Endothelial cell (in vitro differentiated cells): ENCODE data around the gene OR7G3. TPM values are rescaled to one million over a fixed set of nuclear protein-coding genes. Genes with fewer than 3 reads are reported as not detected.

Source experiments
- DNase-seq: peaks from one replicate; pipeline ENCODE4 v3.0.0; 2021; ENCODE audit warnings: low spot score
- H3K27ac Mint-ChIP-seq: one replicate; pipeline ENCODE4 v1.8.0; 2021; ENCODE audit warnings: mixed read lengths, inconsistent platforms; ENCODE audit not compliant: unreplicated experiment
- H3K27me3 Mint-ChIP-seq: one replicate; pipeline ENCODE4 v1.8.0; 2021; ENCODE audit warnings: mild to moderate bottlenecking, moderate library complexity, mixed read lengths, inconsistent platforms; ENCODE audit not compliant: unreplicated experiment
- H3K36me3 Mint-ChIP-seq: one replicate; pipeline ENCODE4 v1.8.0; 2021; ENCODE audit warnings: mild to moderate bottlenecking, low read depth, mixed read lengths, inconsistent platforms; ENCODE audit not compliant: unreplicated experiment
- H3K4me1 Mint-ChIP-seq: one replicate; pipeline ENCODE4 v1.8.0; 2021; ENCODE audit warnings: mild to moderate bottlenecking, mixed read lengths, inconsistent platforms; ENCODE audit not compliant: unreplicated experiment
- H3K4me3 Mint-ChIP-seq: one replicate; pipeline ENCODE4 v1.8.0; 2021; ENCODE audit warnings: mild to moderate bottlenecking, mixed read lengths, inconsistent platforms; ENCODE audit not compliant: unreplicated experiment
- H3K9me3 Mint-ChIP-seq: one replicate; pipeline ENCODE4 v1.8.0; 2021; ENCODE audit warnings: mixed read lengths, inconsistent platforms; ENCODE audit not compliant: unreplicated experiment
- long read RNA-seq: library from polyadenylated mRNA; unstranded; transcript quantifications from one replicate; pipeline ENCODE4 v2.0.0, GENCODE V29; 2020; ENCODE audit not compliant: unreplicated experiment
- total RNA-seq: library from RNA; stranded (reverse); fragmentation: NEBNext Ultra II Directional; extraction: Animal tissue kit (Norgen Biotek cat#: 25700); gene quantifications from one replicate; pipeline ENCODE4 v1.2.1, GENCODE V29; 2021; ENCODE audit not compliant: unreplicated experiment
- TF ChIP-seq, protein P1 (sequence below): fragments of 200-600 bp; sonication (generic); IDR thresholded peaks from one replicate; pipeline ENCODE4 v1.5.0; 2021; ENCODE audit warnings: antibody characterized with exemption; ENCODE audit not compliant: unreplicated experiment

The OR7G3 gene
- not detected for total RNA-seq
- long read RNA-seq, result 0 reads

DNA sequence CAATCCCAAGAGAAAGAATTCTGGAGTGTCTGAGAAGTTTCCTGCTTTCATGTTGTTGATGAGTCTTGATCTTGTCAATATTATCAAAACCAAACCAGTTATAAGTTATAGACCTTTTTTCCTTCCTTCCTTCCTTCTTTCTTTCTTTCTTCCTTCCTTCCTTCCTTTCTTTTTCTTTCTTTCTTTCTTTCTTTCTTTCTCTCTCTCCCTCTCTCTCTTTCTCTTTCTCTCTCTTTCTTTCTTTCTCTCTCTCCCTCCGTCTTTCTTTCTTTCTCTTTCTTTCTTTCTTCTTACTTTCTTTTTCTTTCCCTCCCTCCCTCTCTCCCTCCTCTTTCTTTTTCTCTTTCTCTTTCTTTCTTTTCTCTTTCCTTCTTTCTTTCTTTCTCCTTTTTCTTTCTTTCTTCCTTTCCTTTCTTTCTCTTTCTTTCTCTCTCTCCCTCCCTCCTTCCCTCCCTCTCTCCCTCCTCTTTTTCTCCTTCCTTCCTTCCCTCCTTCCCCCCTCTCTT, at the start of gene OR7G3:
TSS of gene OR7G3 (minus strand) at position 51 of the 506 bp plus-strand sequence. CDS start at position 51, 0 bp downstream.
- Mint-ChIP-seq H3K9me3 (peaks cover 23% of the 10 kb centered on the region), H3K27ac (no peak within 1 kb of the TSS)

DNA sequence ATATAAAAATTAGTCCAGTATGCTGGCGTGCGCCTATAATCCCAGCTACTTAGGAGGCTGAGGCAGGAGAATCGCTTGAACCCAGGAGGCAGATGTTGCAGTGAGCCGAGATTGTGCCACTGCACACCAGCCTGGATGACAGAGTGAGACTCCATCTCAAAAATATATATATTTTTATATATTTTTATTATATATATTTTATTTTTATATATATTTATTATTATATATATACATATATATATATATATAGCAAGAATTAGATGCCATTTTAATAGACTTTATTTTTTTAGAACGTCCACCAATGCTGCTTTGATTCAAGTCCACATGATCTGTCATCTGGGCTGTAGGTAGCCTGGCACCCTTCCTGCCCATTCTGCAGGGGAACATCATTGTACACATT, 48.6 kb upstream of the OR7G3 start:
- H3K9me3 Mint-ChIP-seq, result peaks cover 22% of the 10 kb centered on the region
- H3K36me3 Mint-ChIP-seq, result no peaks in the 10 kb centered on the region
- DNase-seq, result no peak
- H3K27me3 Mint-ChIP-seq, result no peaks in the 10 kb centered on the region
- TF ChIP-seq, protein P1, sequence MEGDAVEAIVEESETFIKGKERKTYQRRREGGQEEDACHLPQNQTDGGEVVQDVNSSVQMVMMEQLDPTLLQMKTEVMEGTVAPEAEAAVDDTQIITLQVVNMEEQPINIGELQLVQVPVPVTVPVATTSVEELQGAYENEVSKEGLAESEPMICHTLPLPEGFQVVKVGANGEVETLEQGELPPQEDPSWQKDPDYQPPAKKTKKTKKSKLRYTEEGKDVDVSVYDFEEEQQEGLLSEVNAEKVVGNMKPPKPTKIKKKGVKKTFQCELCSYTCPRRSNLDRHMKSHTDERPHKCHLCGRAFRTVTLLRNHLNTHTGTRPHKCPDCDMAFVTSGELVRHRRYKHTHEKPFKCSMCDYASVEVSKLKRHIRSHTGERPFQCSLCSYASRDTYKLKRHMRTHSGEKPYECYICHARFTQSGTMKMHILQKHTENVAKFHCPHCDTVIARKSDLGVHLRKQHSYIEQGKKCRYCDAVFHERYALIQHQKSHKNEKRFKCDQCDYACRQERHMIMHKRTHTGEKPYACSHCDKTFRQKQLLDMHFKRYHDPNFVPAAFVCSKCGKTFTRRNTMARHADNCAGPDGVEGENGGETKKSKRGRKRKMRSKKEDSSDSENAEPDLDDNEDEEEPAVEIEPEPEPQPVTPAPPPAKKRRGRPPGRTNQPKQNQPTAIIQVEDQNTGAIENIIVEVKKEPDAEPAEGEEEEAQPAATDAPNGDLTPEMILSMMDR, result no peak
- H3K4me3 Mint-ChIP-seq, result no peak overlapping the region
- H3K4me1 Mint-ChIP-seq, result no peaks in the 10 kb centered on the region
- no peak overlapping the region for H3K27ac Mint-ChIP-seq

More for the DNA sequence above, at the start of gene OR7G3:
- no peaks in the 10 kb centered on the region for H3K4me1 Mint-ChIP-seq
- peak within 1 kb of the TSS; percentile 9 for H3K4me3 Mint-ChIP-seq
- peaks cover 13% of the 10 kb centered on the region for H3K36me3 Mint-ChIP-seq
- no peaks in the 10 kb centered on the region for H3K27me3 Mint-ChIP-seq
- no peak for DNase-seq
- TF ChIP-seq, protein P1, result no peak

DNA sequence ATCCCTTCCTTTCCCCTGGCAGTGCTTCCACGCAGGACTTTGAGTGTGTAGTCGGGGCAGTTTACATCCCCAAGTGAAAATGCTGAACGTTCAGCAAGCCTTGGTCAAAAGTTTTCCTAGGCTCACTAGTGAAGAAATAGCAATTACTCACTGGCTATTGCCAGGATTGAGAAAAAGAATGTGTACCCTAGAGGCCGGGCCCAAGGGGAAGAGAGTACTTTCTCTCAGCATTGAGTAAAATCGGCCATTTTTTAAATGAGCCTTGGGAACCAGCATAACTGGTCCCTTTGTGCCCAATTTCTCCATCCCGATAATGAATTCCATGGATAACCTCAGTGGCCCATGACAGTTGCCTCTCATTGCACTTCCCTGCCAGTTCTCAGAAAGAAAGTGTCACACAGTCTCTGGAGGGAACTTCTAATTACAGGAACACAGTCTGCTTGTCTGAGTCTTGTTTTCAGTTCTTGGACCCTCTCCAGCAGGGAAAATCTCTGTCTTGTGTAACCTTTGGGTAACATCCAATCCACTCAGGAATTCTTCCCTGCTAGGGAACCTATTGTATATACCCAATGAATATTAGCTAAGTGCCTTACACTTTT, 44.7 kb upstream of the OR7G3 start:
- Mint-ChIP-seq H3K27me3 (no peaks in the 10 kb centered on the region), H3K9me3 (peaks cover 19% of the 10 kb centered on the region), H3K36me3 (peaks cover 14% of the 10 kb centered on the region), H3K4me1 (no peaks in the 10 kb centered on the region), H3K4me3 (no peak overlapping the region), H3K27ac (no peak overlapping the region)
- DNase-seq, result no peak
- TF ChIP-seq, protein P1, result no peak

DNA sequence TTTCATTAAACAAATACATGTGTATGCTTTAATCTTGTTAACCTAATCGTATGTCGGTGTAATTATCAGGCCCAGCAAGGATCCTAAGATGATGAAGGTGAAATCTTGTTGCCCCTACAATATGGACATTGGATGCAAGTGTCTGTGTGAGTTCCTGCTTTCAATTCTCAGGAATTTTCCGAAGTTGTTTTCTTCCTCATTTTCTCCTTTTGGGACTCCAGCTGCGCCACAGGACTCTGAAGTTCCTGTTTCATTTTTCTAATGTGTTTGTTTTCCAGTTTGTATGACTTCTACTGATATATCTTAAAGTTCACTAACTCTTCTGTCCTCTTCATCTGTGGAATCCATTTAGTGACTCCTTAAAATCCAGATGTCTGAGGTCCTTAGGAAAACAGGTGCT, 40.1 kb upstream of the OR7G3 start:
- peaks cover 49% of the 10 kb centered on the region for H3K36me3 Mint-ChIP-seq
- no peaks in the 10 kb centered on the region for H3K27me3 Mint-ChIP-seq
- TF ChIP-seq, protein P1, result no peak
- peaks cover 7% of the 10 kb centered on the region for H3K9me3 Mint-ChIP-seq
- no peak for DNase-seq
- H3K4me1 Mint-ChIP-seq, result no peaks in the 10 kb centered on the region
- H3K4me3 Mint-ChIP-seq, result no peak overlapping the region
- no peak overlapping the region for H3K27ac Mint-ChIP-seq

DNA sequence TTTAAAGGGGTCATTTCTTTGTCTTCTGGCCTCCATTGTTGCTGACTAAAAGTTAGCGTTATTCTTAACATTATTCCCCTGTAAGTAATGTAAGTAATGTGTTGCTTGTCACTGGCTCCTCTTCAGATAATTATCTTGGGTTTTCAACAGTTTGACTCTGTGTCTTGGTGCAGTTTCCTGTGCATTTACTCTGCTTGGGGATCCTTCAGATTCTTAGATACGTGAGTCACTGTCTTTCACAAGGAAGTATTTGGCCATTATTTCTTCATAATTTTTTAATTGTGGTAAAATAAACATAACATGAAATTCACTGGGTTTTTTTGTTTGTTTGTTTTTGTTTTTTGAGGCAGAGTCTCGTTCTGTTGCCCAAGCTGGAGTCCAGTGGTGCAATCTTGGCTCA, 38.5 kb upstream of the OR7G3 start:
- Mint-ChIP-seq H3K9me3 (peaks cover 20% of the 10 kb centered on the region), H3K4me1 (no peaks in the 10 kb centered on the region), H3K27ac (no peak overlapping the region), H3K36me3 (peaks cover 64% of the 10 kb centered on the region), H3K4me3 (peak overlapping the region; percentile 9), H3K27me3 (peaks cover 5% of the 10 kb centered on the region)
- TF ChIP-seq, protein P1, result no peak
- no peak for DNase-seq
